ENCODE data around the gene RECK.
A peak's percentile ranks its signal among the peaks of the same experiment; 100 is the strongest.

Gene RECK

GRCh38 chr9:36163049-36163785 is 126.5 kb downstream of the RECK start:
- no peak for DNase-seq

GRCh38 chr9:36163786-36164170 is 127.1 kb downstream of the RECK start:
- no peak for DNase-seq

- no peak for DNase-seq
These were observed 127.7 kb downstream of the RECK start for GRCh38 chr9:36164372-36164771.

GRCh38 chr9:36164989-36165388 is 128.3 kb downstream of the RECK start:
- no peak for DNase-seq

- no peak for DNase-seq
These were observed 129.1 kb downstream of the RECK start for GRCh38 chr9:36165826-36166167.

- peak; percentile 71 for DNase-seq
These were observed 129.6 kb downstream of the RECK start for GRCh38 chr9:36166168-36166927.

GRCh38 chr9:36169166-36169565 is 132.5 kb downstream of the RECK start, which contains the start of gene CCIN:
Gene CCIN, plus strand, starts transcription at chr9:36169388. Its CDS starts 115 bp downstream, at chr9:36169503.
- no peak for DNase-seq

- no peak for DNase-seq
These were observed 133.0 kb downstream of the RECK start for GRCh38 chr9:36169708-36170107.

- no peak for DNase-seq
These were observed 133.8 kb downstream of the RECK start for GRCh38 chr9:36170531-36170930.

GRCh38 chr9:36173861-36174260 is 137.1 kb downstream of the RECK start:
- DNase-seq, result no peak
